HepG2 (cell line): ENCODE data around the gene NRG2. TPM values are rescaled to one million over a fixed set of nuclear protein-coding genes. Genes with fewer than 3 reads are reported as not detected.

Experiments
- ATAC-seq: fragments of 200-7000 bp; cut with Tn5 transposase; 3 replicates; pipeline ENCODE4 v1.9.1; 2020; ENCODE audit warnings: mild to moderate bottlenecking, moderate library complexity
- BruUV-seq: library from RNA; stranded (reverse); fragments of 400-500 nt; replicated peaks from 2 replicates; lab custom pipeline; 2021; lab: Mats Ljungman, UMichigan
- CTCF ChIA-PET: fragments of 300-600 bp; formaldehyde crosslinking; extraction: SDS; loops from one replicate; lab custom pipeline; 2021; ENCODE audit warnings: low total read pairs, inconsistent platforms, low intra/inter-chr PET ratio; lab: Yijun Ruan, JAX
- POLR2A ChIA-PET: fragments of 350-600 bp; sonication (Branson Sonifier 250); formaldehyde crosslinking; loops from one replicate; lab custom pipeline; 2020; ENCODE audit warnings: antibody characterized with exemption, inconsistent platforms; lab: Yijun Ruan, JAX
- DNase-seq: peaks from one replicate; pipeline ENCODE4 v3.0.0-alpha.2; 2015; ENCODE audit warnings: low spot score
- FAIRE-seq: peaks from 3 replicates; lab custom pipeline; 2011; peaks lifted over from hg19 to GRCh38; lab: Jason Lieb, UNC
- H2AFZ ChIP-seq: one replicate; pipeline ENCODE4 v1.6.1; 2011; ENCODE audit warnings: low read length, inconsistent platforms
- H3K27ac ChIP-seq: fragments of 300-600 bp; 3 replicates; pipeline ENCODE4 v1.8.0; 2011; ENCODE audit warnings: mixed run types, mild to moderate bottlenecking, mixed read lengths, low read length, inconsistent platforms; ENCODE audit not compliant: insufficient read depth; ENCODE audit errors: extremely low read length
- H3K27me3 ChIP-seq, 2 experiments: fragments of 200-600 bp in 1 of 2; 2 replicates in 1 of 2; 3 replicates in 1 of 2; pipeline versions ENCODE4 v1.6.0 to v1.8.0; 2011; ENCODE audit warnings: low read length in 2 of 2, mild to moderate bottlenecking in 2 of 2, moderate library complexity in 2 of 2, inconsistent platforms in 1 of 2; ENCODE audit not compliant: insufficient read depth in 2 of 2, control insufficient read depth in 1 of 2
- H3K36me3 ChIP-seq, 2 experiments: fragments of 200-600 bp in 1 of 2; replicated peaks in 1 of 2; 2 replicates in 1 of 2; 3 replicates in 1 of 2; pipeline versions ENCODE4 v1.5.1 to v1.8.0; 2011; ENCODE audit warnings: low read length in 2 of 2, inconsistent platforms in 1 of 2; ENCODE audit not compliant: insufficient read depth in 2 of 2, control insufficient read depth in 1 of 2
- H3K4me1 ChIP-seq: 2 replicates; pipeline ENCODE4 v1.5.1; 2012; ENCODE audit warnings: low read length, inconsistent platforms; ENCODE audit not compliant: insufficient read depth
- H3K4me2 ChIP-seq: 2 replicates; pipeline ENCODE4 v1.6.0; 2011; ENCODE audit warnings: low read depth, low read length, inconsistent platforms
- H3K4me3 ChIP-seq, 3 experiments: fragments of 200-600 bp in 1 of 3; sonication (generic), shearing (Covaris generic) in 1 of 3; replicated peaks in 1 of 3; 2 replicates each; pipeline ENCODE4 v1.5.1; 2011 to 2016; ENCODE audit warnings: low read length in 3 of 3, inconsistent platforms in 2 of 3, low read depth in 2 of 3, mild to moderate bottlenecking in 2 of 3, control low read depth in 1 of 3, mixed read lengths in 1 of 3; ENCODE audit not compliant: insufficient read depth in 1 of 3
- H3K79me2 ChIP-seq: one replicate; pipeline ENCODE4 v1.6.1; 2011; ENCODE audit warnings: low read length, inconsistent platforms; ENCODE audit not compliant: insufficient read depth
- H3K9ac ChIP-seq: 2 replicates; pipeline ENCODE4 v1.6.0; 2011; ENCODE audit warnings: mild to moderate bottlenecking, low read depth, low read length, inconsistent platforms; ENCODE audit not compliant: insufficient read depth
- H3K9me3 ChIP-seq: 2 replicates; pipeline ENCODE4 v1.5.1; 2012; ENCODE audit warnings: mild to moderate bottlenecking, low read length
- H4K20me1 ChIP-seq: 2 replicates; pipeline ENCODE4 v1.6.0; 2011; ENCODE audit warnings: inconsistent platforms, mild to moderate bottlenecking, low read length, moderate library complexity; ENCODE audit not compliant: insufficient read depth
- CBX5 ChIP-seq: sonication (generic); formaldehyde crosslinking; IDR thresholded peaks from 2 replicates; pipeline ENCODE4 v1.4.0; 2020; ENCODE audit warnings: missing genetic modification reagents, borderline replicate concordance
- E2F2 ChIP-seq: sonication (generic); formaldehyde crosslinking; IDR thresholded peaks from 2 replicates; pipeline ENCODE4 v1.4.0; 2020; ENCODE audit warnings: missing genetic modification reagents, borderline replicate concordance
- GLMP ChIP-seq: sonication (generic); formaldehyde crosslinking; IDR thresholded peaks from 2 replicates; pipeline ENCODE4 v1.9.0; 2021; ENCODE audit warnings: missing genetic modification reagents, mild to moderate bottlenecking, borderline replicate concordance
- KDM2A ChIP-seq: sonication (generic); formaldehyde crosslinking; IDR thresholded peaks from 2 replicates; pipeline ENCODE4 v1.4.0; 2020; ENCODE audit warnings: low read depth, missing genetic modification reagents, borderline replicate concordance
- NFIB ChIP-seq: sonication (generic); formaldehyde crosslinking; IDR thresholded peaks from 2 replicates; pipeline ENCODE4 v1.9.0; 2021; ENCODE audit warnings: missing genetic modification reagents, mild to moderate bottlenecking, borderline replicate concordance
- NKX3-1 ChIP-seq: sonication (generic); formaldehyde crosslinking; IDR thresholded peaks from 2 replicates; pipeline ENCODE4 v1.5.0; 2020; ENCODE audit warnings: missing genetic modification reagents
- PHF21A ChIP-seq: sonication (generic); formaldehyde crosslinking; IDR thresholded peaks from 2 replicates; pipeline ENCODE4 v1.5.0; 2020; ENCODE audit warnings: mild to moderate bottlenecking, missing genetic modification reagents
- RORA ChIP-seq: sonication (generic); formaldehyde crosslinking; IDR thresholded peaks from 2 replicates; pipeline ENCODE4 v1.5.0; 2020; ENCODE audit warnings: mild to moderate bottlenecking, missing genetic modification reagents, moderate library complexity
- TAF15 ChIP-seq: fragments of 200-400 bp; formaldehyde crosslinking; IDR thresholded peaks from one replicate; pipeline ENCODE4 v1.6.1; 2018; ENCODE audit warnings: mild to moderate bottlenecking, low read depth, low read length; ENCODE audit not compliant: poor library complexity, severe bottlenecking
- ZNF549 ChIP-seq: sonication (generic); formaldehyde crosslinking; IDR thresholded peaks from 2 replicates; pipeline ENCODE4 v1.5.0; 2020; ENCODE audit warnings: missing genetic modification reagents
- WGBS: methylation state at CpG from one replicate; pipeline ENCODE4 v1.1.6; 2017; ENCODE audit warnings: low lambda C conversion rate; 5-methylcytosine and 5-hydroxymethylcytosine counted together
- in situ Hi-C: cut with HindIII; loops from 2 replicates; pipeline ENCODE4 v1.10.0; 2017; ENCODE audit warnings: low pct_unique_long_range_greater_than_20kb; ENCODE audit not compliant: extremely low pct_ligation_motif_present
- intact Hi-C: fragments of 100-400 bp; cut with micrococcal nuclease; formaldehyde crosslinking; loops from one replicate; pipeline ENCODE4 v1.10.0; 2022; ENCODE audit not compliant: unreplicated experiment
- polyA plus RNA-seq, 8 experiments: library from polyadenylated mRNA; depleted of rRNA in 3 of 8; stranded (reverse) in 7 of 8; unstranded in 1 of 8; fragments of >200 nt; fragmentation: Illumina TruSeq in 4 of 8; extraction: Trizol in 4 of 8; gene quantifications; 2 replicates each; pipeline versions ENCODE4 v1.2.1 to v1.2.3, GENCODE V29; 2011 to 2016; ENCODE audit warnings: low read depth in 4 of 8, missing spikeins in 1 of 8, mixed read lengths in 1 of 8; ENCODE audit not compliant: insufficient read depth in 1 of 8
- total RNA-seq, 5 experiments: library from RNA; depleted of rRNA; stranded (reverse); fragments of >200 nt; fragmentation: Illumina TruSeq; extraction: Trizol; gene quantifications; 2 replicates each; pipeline ENCODE4 v1.2.3, GENCODE V29; 2016; ENCODE audit warnings: low read depth in 1 of 5

NRG2 gene
- total and polyA plus RNA-seq, 2 of the 13 experiments (the other 11 are each of a cell fraction or from before 2014, with no cell fraction given): not detected

- H2AFZ ChIP-seq: no peak overlapping the region
- TF ChIP-seq CBX5 (CRISPR knock-in tag): no peak
- no peak for TF ChIP-seq KDM2A (CRISPR knock-in tag)
- no peak for TF ChIP-seq RORA
- TF ChIP-seq, all 625 proteins: peak for 0
- no peak for FAIRE-seq
- Histone ChIP-seq H3K4me2 (no peak overlapping the region), H4K20me1 (no peaks in the 10 kb centered on the region), H3K4me3 (no peak overlapping the region), H3K27ac (no peak overlapping the region), H3K36me3 (no peaks in the 10 kb centered on the region), H3K4me1 (peaks cover 9% of the 10 kb centered on the region; the same call in 1 of the 2 replicates), H3K79me2 (no peaks in the 10 kb centered on the region), H3K27me3 (peaks cover 22 to 50% of the 10 kb centered on the region in 2 experiments; a peak in 4 of 5 replicates), H3K9me3 (no peaks in the 10 kb centered on the region), H3K9ac (no peak overlapping the region)
- 42% methylated on average over 12 of the region's 12 CpGs for WGBS
- no TSS peak for BruUV-seq
- ChIA-PET POLR2A (no interaction called here), CTCF (no interaction called here)
- DNase-seq: no peak
- in situ Hi-C loops: no loop called here
- intact Hi-C loops: no loop called here
- no peak for ATAC-seq
Measured at GRCh38 chr5:139816566-139816965, 226.5 kb downstream of the NRG2 start.

- in situ Hi-C loops (no loop called here), intact Hi-C loops (no loop called here)
- no TSS peak for BruUV-seq
- H2AFZ ChIP-seq: no peak overlapping the region
- H3K4me2 ChIP-seq: no peak overlapping the region
- H3K4me1 ChIP-seq: peaks cover 4% of the 10 kb centered on the region; the same call in 1 of the 2 replicates
- peaks cover 22 to 53% of the 10 kb centered on the region in 2 experiments; a peak in 4 of 5 replicates for H3K27me3 ChIP-seq
- TF ChIP-seq E2F2 (CRISPR knock-in tag) (no peak), TAF15 (no peak), GLMP (CRISPR knock-in tag) (no peak), NKX3-1 (CRISPR knock-in tag) (no peak), ZNF549 (CRISPR knock-in tag) (no peak), PHF21A (CRISPR knock-in tag) (no peak), NFIB (no peak)
- H3K9ac ChIP-seq: no peak overlapping the region
- ChIA-PET POLR2A (no interaction called here), CTCF (no interaction called here)
- DNase-seq (no peak), FAIRE-seq (no peak), ATAC-seq (no peak)
- H3K4me3 ChIP-seq: no peak overlapping the region
- H3K79me2 ChIP-seq: no peaks in the 10 kb centered on the region
- WGBS: 24% methylated on average over 8 of the region's 11 CpGs
- no peak overlapping the region for H3K27ac ChIP-seq
- no peaks in the 10 kb centered on the region for H4K20me1 ChIP-seq
- H3K36me3 ChIP-seq: no peaks in the 10 kb centered on the region
- no peaks in the 10 kb centered on the region for H3K9me3 ChIP-seq
Measured at GRCh38 chr5:139814704-139815280, 228.3 kb downstream of the NRG2 start.
